DMS53 treated with DMSO at 0.1 percent for 48 hours (cell line): Measurements from ENCODE around the gene POP4.
"Not testable (repeated sequence)": the region's sequence is repeated elsewhere in the genome, so short reads cannot be mapped to it uniquely, and the experiment has no call there.

Experiments used
- DNase-seq: peaks from one replicate; lab custom pipeline; 2025; ENCODE audit not compliant: unreplicated experiment; lab: John Stamatoyannopoulos, UW

Gene POP4

DNA sequence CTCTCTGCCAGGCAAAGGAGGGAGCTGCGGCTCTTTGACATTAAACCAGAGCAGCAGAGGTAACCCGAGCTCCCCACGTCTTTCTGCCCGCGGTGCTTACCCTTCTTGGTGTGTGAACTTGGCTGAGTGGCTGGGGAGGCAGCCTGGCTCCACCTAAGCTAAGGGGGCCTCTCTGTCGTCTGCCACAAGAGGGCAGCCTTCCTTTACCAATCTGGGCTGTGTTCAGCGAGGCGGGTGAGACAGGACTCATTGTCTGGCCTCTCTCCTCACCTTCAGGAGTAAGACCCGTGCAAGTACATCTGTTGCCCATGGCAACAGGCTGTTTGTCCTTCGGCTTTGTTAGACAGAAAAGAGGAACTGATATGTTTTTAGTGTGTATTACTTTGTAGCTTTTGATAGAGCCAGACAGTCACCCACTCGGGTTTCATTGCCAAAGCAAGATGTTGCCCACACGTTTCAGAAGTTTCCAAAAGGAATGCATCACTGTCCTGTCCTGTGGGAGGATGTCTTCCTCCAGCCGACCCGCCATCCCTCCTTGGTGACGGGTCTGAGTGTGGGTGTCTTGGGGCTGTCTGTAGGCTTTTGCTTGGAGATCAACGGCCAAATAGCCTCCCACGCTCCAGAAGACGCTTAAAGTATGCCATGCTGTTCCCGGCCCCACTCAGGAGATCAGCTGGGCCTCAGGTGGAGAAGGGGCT, 4.6 kb downstream of the POP4 start:
- peak; percentile 53 for DNase-seq

- DNase-seq = no peak
Observed at GRCh38 chr19:29612121-29612520, 6.0 kb downstream of the POP4 start.

- no peak for DNase-seq
Observed at GRCh38 chr19:29612801-29613595, 6.9 kb downstream of the POP4 start.

DNA sequence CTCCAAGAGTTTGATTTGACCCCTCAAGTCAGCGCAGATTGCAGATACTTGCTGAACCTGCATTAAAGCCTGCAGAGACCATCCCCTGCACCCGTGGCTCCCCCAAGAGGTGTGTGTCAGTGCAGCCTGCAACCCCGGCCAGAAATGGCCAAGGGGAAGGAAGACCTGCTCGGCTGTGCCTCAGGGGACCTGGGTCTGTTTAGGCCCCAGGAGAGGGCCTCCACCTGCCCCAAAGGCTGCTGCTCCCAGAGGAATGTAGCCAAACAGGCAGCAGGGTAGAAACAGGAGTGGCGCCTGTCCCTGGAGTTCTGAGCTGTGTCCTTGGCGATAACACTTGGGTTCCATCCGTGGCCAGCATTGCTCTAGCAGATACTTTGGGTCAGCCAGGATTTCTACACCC, 8.0 kb downstream of the POP4 start:
- DNase-seq = no peak

- DNase-seq = no peak
Observed at GRCh38 chr19:29614780-29615179, 8.7 kb downstream of the POP4 start.

- DNase-seq = no peak
Observed at GRCh38 chr19:29615891-29616425, 9.9 kb downstream of the POP4 start.

- DNase-seq = no peak
Observed at GRCh38 chr19:29616541-29616940, 10.5 kb downstream of the POP4 start.

DNA sequence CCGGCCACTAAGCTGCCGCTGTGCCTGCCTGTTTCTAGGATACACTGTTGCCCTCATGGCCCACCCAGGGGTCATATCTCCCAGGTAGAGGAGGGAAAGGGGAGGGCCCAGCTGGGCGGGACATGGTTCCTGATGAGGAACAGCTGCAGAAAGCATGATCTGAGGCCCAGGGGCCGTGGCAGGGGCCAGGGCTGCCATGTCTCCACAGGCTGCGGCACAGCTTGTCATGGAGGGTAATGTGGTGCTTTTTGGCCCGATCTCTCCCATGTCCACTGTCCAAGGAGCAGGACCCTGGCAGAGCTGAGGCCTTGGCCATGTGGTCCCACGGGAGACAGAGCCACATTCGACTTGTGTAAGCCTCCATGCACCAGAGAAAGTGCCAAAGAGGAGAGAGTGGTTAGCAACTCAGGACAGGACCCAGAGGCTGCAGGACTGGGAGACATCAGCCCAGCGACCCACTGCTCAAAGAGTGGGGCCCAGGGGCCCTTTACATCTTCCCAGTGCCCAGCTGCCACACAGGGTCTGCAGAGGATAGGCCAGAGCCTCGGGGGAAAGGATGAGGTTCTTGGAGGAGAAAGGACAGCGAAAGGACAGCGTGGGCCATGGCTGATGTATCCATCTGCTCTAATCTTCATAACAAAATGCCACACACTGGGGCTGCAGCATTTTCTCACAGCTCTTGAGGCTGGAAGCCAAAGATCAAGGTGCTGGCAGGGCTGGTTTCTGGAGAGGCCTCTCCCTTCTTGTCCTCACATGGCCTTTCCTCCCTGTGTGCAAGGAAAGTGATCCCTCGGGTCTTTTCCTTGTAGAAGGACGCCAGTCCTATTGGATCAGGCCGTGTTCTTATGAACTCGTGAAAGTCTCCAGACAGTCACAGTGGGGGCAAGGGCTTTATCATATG, 11.5 kb downstream of the POP4 start:
- DNase-seq = no peak

DNA sequence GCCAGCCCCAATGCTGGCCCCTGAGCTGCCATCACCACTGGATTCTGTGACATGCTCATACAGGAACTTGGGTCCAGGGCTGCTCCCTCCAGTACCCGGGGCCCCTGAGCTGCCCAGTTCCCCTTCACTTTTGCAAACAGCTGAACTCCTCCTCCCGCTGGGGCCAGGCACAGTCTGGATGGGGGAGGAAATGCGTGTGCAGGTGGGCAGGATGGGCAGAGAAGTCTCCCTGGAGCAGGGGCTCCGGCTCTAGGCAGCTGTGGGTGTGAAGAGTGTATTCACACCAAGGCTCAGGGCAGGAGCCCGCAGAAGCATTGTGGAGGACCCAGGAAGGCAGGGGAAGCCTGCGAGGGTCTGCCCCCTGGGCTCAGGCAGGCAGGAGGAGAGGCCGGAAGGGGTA, 12.4 kb downstream of the POP4 start:
- no peak for DNase-seq

DNA sequence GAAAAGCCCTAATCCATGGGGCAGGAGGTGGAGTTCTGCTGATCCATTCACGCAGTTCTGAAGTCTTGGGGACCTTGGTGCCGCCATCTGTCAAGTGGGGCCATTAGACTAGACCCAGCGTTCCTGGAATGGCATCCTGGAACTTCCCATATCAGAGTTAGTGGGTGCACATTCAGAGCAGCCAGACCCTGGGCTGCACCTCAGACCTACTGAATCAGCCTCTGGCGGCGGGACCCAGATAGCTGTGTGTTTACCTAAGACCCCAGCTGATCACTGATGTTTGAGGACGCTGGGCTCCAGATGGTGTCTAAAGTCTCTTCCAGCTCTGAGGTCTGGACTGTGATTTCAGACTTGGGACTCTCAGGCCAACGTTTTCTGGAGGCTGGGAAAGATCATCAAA, 12.8 kb downstream of the POP4 start:
- no peak for DNase-seq

- no peak for DNase-seq
Observed at GRCh38 chr19:29620931-29621351, 14.9 kb downstream of the POP4 start.

- no peak for DNase-seq
Observed at GRCh38 chr19:29622166-29623070, 16.3 kb downstream of the POP4 start.

GRCh38 chr19:29623726-29624488, 17.8 kb downstream of the POP4 start:
- no peak for DNase-seq

DNA sequence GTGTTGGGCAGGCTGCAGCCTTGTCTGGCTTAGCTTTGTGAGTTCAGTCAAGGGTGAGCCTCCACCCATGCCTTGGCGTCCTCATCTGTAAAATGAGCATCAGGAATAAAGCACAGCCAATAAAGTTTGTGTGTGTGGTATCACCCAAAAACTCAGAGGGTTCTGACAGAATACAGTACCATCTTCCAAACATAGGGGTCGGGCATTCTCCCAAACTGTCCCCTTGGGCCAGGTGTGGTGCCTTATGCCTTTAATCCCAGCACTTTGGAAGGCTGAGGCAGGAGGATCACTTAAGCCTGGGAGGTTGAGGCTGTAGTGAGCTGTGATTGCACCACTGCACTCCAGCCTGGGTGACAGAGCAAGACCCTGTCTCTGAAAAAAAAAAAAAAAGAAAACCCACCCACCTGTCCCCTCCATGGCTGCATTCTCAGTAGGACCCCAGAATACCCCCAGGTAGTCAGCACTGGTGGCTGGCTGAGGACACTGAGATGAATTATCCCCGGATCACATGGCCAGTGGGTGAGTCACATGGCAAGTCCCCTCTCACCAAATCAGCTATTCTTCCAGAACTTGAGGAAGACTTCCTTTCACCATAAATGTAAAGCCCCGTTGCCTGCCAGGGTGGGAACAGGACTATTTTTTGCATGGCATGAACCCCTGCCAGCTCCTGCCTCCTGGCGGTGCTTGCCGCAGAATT, 18.6 kb downstream of the POP4 start:
- no peak for DNase-seq

- no peak for DNase-seq
Observed at GRCh38 chr19:29625186-29625651, 19.1 kb downstream of the POP4 start.

DNA sequence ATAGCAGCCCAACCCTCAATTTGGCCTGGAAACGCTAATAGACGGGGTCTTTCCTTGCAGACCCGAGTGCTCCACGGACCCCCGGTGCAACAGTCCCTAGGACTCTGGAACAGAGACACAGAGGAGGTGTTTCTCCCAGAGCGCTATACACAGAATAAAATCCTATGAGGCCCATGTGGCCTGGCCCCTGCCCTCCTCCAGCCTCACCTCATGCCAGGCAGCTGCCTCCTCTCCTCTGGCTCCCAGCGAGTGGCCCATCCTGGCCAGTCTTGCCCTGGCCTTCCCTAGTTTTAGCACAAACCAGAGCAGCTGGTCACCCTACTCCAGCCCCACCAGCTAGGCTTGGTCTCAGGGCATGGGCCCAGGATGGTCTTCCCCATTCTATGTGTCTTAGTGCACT, 20.3 kb downstream of the POP4 start:
- DNase-seq = no peak

DNA sequence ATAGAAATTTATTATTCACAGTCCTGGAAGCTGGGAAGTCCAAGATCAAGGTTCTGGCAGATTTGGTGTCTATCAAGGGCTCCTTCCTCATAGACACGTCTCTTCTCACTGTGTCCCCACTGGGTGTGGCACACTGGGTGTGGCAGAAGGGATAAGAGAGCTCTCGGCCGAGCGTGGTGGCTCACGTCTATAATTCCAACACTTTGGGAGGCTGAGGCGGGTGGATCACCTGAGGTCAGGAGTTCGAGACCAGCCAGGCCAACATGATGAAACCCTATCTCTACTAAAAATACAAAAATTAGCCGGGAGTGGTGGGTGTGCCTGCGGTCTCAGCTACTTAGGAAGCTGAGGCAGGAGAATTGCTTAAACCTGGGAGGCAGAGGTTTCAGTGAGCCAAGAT, 20.7 kb downstream of the POP4 start:
- not testable (repeated sequence) for DNase-seq

DNA sequence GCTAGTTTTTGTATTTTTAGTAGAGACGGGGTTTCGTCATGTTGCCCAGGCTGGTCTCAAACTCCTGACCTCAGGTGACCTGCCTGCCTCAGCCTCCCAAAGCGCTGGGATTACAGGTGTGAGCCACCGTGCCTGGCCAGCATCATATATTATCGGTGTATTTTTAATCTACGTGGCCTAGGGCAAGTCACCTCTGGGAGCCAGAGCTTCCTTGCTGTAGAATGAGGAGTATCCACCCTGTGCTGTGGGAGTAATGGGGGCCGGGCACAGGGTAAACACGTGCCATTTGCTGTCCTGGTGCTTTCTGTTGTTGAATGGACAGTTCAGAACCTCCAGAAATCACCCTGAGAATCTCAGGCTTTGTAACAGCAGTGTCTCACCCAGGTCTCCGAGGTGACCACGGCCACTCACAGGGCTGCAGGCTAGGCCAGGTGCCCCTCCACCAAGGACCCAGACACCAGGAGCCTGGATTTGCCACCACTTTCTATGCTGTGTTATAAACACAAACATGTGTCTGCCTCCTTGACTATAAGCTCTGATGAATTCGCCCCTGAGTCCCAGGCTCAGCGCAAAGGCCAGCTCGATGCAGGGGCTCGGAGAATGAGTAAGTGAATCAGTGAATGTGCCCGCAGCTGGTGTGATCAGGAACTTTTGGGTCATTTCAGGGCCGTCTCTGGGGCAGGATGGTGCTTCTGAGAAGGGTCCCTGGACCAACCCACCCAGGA, 22.7 kb downstream of the POP4 start:
- DNase-seq = no peak
